HepG2 (cell line): ENCODE data around the gene AKAP1. TPM values are rescaled to one million over a fixed set of nuclear protein-coding genes. Genes with fewer than 3 reads are reported as not detected.

Experiments
- ASH2L ChIP-seq: fragments of 300-600, 200-600 bp; sonication (generic); IDR thresholded peaks from 2 replicates; pipeline ENCODE4 v1.7.0; 2017; ENCODE audit warnings: low read depth, mild to moderate bottlenecking, moderate library complexity, mixed read lengths, low read length; ENCODE audit not compliant: insufficient read length
- HDAC2 ChIP-seq: sonication (generic); formaldehyde crosslinking; IDR thresholded peaks from 2 replicates; pipeline ENCODE4 v1.4.0; 2020; ENCODE audit warnings: missing genetic modification reagents
- HNF1A ChIP-seq, 2 experiments: sonication (generic) in 1 of 2; formaldehyde crosslinking in 1 of 2; IDR thresholded peaks; 2 replicates each; pipeline versions ENCODE4 v1.4.0 to v1.6.1; 2016 to 2020; ENCODE audit warnings: borderline replicate concordance in 1 of 2, low read depth in 1 of 2, mild to moderate bottlenecking in 1 of 2, missing genetic modification reagents in 1 of 2
- IRF2 ChIP-seq: IDR thresholded peaks from 2 replicates; pipeline ENCODE4 v1.6.1; 2018; ENCODE audit warnings: missing genetic modification reagents, missing compliant biosample characterization
- KDM4B ChIP-seq: sonication (generic); formaldehyde crosslinking; IDR thresholded peaks from 2 replicates; pipeline ENCODE4 v1.4.0; 2020; ENCODE audit warnings: missing genetic modification reagents
- NR2F6 ChIP-seq, 2 experiments: IDR thresholded peaks; 2 replicates each; pipeline ENCODE4 v1.6.1; 2016; ENCODE audit warnings: antibody characterized with exemption in 1 of 2, mild to moderate bottlenecking in 1 of 2
- RBM39 ChIP-seq: fragments of 200-400 bp; formaldehyde crosslinking; IDR thresholded peaks from one replicate; pipeline ENCODE4 v1.6.1; 2018; ENCODE audit warnings: antibody characterized with exemption, mild to moderate bottlenecking, low read depth, low read length; ENCODE audit not compliant: poor library complexity, severe bottlenecking
- TAF1 ChIP-seq: sonication (generic); formaldehyde crosslinking; IDR thresholded peaks from 2 replicates; pipeline ENCODE4 v1.4.0; 2020; ENCODE audit warnings: missing genetic modification reagents
- TFAP4 ChIP-seq: sonication (generic); IDR thresholded peaks from 2 replicates; pipeline ENCODE4 v1.6.1; 2016; ENCODE audit warnings: low read depth, borderline replicate concordance
- ZBTB14 ChIP-seq: sonication (generic); formaldehyde crosslinking; IDR thresholded peaks from 2 replicates; pipeline ENCODE4 v1.4.0; 2020; ENCODE audit warnings: missing genetic modification reagents
- ZNF451 ChIP-seq: sonication (generic); formaldehyde crosslinking; IDR thresholded peaks from 2 replicates; pipeline ENCODE4 v1.5.0; 2020; ENCODE audit warnings: mild to moderate bottlenecking, missing genetic modification reagents
- ZNF512 ChIP-seq: sonication (generic); formaldehyde crosslinking; IDR thresholded peaks from 2 replicates; pipeline ENCODE4 v1.4.0; 2020; ENCODE audit warnings: mild to moderate bottlenecking, missing genetic modification reagents
- ZNF776 ChIP-seq: sonication (generic); formaldehyde crosslinking; IDR thresholded peaks from 2 replicates; pipeline ENCODE4 v1.4.0; 2020; ENCODE audit warnings: mild to moderate bottlenecking, missing genetic modification reagents
- ZNF781 ChIP-seq: sonication (generic); formaldehyde crosslinking; IDR thresholded peaks from 2 replicates; pipeline ENCODE4 v1.5.1; 2020; ENCODE audit warnings: borderline replicate concordance, mild to moderate bottlenecking, missing genetic modification reagents; ENCODE audit errors: not compliant biosample characterization
- polyA plus RNA-seq, 8 experiments: library from polyadenylated mRNA; depleted of rRNA in 3 of 8; stranded (reverse) in 7 of 8; unstranded in 1 of 8; fragments of >200 nt; fragmentation: Illumina TruSeq in 4 of 8; extraction: Trizol in 4 of 8; gene quantifications; 2 replicates each; pipeline versions ENCODE4 v1.2.1 to v1.2.3, GENCODE V29; 2011 to 2016; ENCODE audit warnings: low read depth in 4 of 8, missing spikeins in 1 of 8, mixed read lengths in 1 of 8; ENCODE audit not compliant: insufficient read depth in 1 of 8
- total RNA-seq, 5 experiments: library from RNA; depleted of rRNA; stranded (reverse); fragments of >200 nt; fragmentation: Illumina TruSeq; extraction: Trizol; gene quantifications; 2 replicates each; pipeline ENCODE4 v1.2.3, GENCODE V29; 2016; ENCODE audit warnings: low read depth in 1 of 5
- TF ChIP-seq, protein P1 (sequence below): sonication (generic); formaldehyde crosslinking; conservative IDR thresholded peaks from 2 replicates; pipeline ENCODE4 v1.4.0; 2020; ENCODE audit warnings: mild to moderate bottlenecking, missing genetic modification reagents, moderate library complexity

AKAP1 gene
- total and polyA plus RNA-seq, 2 of the 13 experiments (the other 11 are each of a cell fraction or from before 2014, with no cell fraction given) = 101 to 131 TPM

DNA sequence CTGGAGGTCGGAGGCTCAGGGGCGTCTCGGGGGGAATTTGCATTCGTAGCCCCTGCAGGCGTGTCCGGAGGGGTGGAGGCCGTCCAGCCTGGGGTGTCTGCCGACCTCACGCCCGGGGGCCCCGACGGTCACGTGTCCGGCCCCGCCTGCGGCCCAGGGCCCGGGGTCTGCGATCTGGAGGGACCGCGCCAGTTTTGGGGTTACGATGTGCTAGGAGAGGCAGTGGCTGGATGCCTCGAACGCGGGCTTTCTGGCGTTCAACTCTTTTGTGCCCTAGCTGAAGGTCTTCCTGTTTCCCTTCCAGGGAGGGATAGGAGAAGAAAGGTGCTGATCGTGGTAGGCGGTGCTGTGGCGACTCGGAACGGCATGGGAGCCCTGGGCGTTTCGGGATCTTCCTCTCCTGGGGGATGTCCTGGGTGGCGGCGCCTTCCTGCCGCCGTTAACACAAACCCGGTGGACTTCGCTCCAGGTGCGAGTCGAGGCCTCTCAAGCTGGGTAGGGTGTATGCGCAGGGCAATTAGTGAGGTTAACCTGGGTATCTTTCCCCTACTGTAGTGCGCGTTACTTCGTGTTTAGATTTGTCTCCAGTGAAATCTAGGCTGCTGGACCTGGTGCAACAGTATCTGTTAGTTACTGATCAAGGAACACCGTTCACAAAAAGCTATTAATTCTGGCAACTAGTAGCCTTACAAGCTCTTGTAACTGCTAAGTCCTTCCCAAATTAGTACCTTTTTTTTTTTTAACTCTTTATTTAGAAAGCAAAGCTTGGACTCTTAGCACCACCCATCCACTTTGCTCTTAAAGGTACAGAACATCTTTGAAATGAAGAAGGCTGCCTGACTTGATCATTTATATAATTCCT lies 1.3 kb downstream of the AKAP1 start (continued):
- TF ChIP-seq ZBTB14 (peak; percentile 60; the same call in 1 of the 2 replicates), HNF1A (IDR thresholded peaks at IDR 0.05; ENCODE audit: low read depth) (no peak), HNF1A (CRISPR knock-in tag; IDR thresholded peaks at IDR 0.05; ENCODE audit: borderline replicate concordance) (peak; percentile 59; the same call in 1 of the 2 replicates), HDAC2 (CRISPR knock-in tag) (peak; percentile 75), ZNF512 (no peak), RBM39 (no peak), TAF1 (CRISPR knock-in tag) (peak; percentile 24; the same call in 1 of the 2 replicates), KDM4B (CRISPR knock-in tag) (no peak; the same call in 1 of the 2 replicates), TFAP4 (peak; percentile 36; the same call in 1 of the 2 replicates), ASH2L (peak; percentile 72), ZNF451 (CRISPR knock-in tag) (0 out of 2 replicates have a peak, but pooled peaks have one; percentile 10), ZNF776 (CRISPR knock-in tag) (0 out of 2 replicates have a peak, but pooled peaks have one; percentile 10), IRF2 (peak; percentile 15; the same call in 1 of the 2 replicates), ZNF781 (CRISPR knock-in tag) (peak; percentile 60), NR2F6 (IDR thresholded peaks at IDR 0.05) (peak; percentile 48; the same call in 1 of the 2 replicates), NR2F6 (CRISPR knock-in tag; IDR thresholded peaks at IDR 0.05) (peak; percentile 74)
- TF ChIP-seq, protein P1, sequence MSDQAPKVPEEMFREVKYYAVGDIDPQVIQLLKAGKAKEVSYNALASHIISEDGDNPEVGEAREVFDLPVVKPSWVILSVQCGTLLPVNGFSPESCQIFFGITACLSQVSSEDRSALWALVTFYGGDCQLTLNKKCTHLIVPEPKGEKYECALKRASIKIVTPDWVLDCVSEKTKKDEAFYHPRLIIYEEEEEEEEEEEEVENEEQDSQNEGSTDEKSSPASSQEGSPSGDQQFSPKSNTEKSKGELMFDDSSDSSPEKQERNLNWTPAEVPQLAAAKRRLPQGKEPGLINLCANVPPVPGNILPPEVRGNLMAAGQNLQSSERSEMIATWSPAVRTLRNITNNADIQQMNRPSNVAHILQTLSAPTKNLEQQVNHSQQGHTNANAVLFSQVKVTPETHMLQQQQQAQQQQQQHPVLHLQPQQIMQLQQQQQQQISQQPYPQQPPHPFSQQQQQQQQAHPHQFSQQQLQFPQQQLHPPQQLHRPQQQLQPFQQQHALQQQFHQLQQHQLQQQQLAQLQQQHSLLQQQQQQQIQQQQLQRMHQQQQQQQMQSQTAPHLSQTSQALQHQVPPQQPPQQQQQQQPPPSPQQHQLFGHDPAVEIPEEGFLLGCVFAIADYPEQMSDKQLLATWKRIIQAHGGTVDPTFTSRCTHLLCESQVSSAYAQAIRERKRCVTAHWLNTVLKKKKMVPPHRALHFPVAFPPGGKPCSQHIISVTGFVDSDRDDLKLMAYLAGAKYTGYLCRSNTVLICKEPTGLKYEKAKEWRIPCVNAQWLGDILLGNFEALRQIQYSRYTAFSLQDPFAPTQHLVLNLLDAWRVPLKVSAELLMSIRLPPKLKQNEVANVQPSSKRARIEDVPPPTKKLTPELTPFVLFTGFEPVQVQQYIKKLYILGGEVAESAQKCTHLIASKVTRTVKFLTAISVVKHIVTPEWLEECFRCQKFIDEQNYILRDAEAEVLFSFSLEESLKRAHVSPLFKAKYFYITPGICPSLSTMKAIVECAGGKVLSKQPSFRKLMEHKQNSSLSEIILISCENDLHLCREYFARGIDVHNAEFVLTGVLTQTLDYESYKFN = peak; percentile 79
